GM19099 (cell line): ENCODE measurements around the gene IL7R.

ENCODE experiments used
- POLR2A ChIP-seq: IDR thresholded peaks from 3 replicates; pipeline ENCODE4 v1.6.1; 2011; ENCODE audit warnings: low read depth; ENCODE audit not compliant: insufficient read length; ENCODE audit errors: extremely low read depth

Gene IL7R

GRCh38 chr5:35919191-35919590 lies 62.5 kb downstream of the IL7R start:
- no peak for TF ChIP-seq POLR2A

GRCh38 chr5:35920890-35921289 lies 64.2 kb downstream of the IL7R start:
- TF ChIP-seq POLR2A = no peak

- no peak for TF ChIP-seq POLR2A
These were observed 65.2 kb downstream of the IL7R start for GRCh38 chr5:35921930-35922329.

GRCh38 chr5:35922468-35922867 lies 65.8 kb downstream of the IL7R start:
- no peak for TF ChIP-seq POLR2A

GRCh38 chr5:35924122-35924949 lies 67.6 kb downstream of the IL7R start:
- no peak for TF ChIP-seq POLR2A

GRCh38 chr5:35924950-35925722 lies 68.4 kb downstream of the IL7R start:
- no peak for TF ChIP-seq POLR2A

GRCh38 chr5:35926389-35927051 lies 69.8 kb downstream of the IL7R start:
- TF ChIP-seq POLR2A = no peak
